T47D (cell line): ENCODE results near the gene AQP2.

Experiments used
- DNase-seq, 2 experiments: peaks; one replicate each; pipeline versions ENCODE4 v3.0.0 to v3.0.0-alpha.2; 2011 to 2012; ENCODE audit warnings: low read depth in 1 of 2, low spot score in 1 of 2
- JUND ChIP-seq: IDR thresholded peaks from 2 replicates; pipeline ENCODE4 v1.6.1; 2012; ENCODE audit warnings: low read depth
- in situ Hi-C: cut with HindIII; loops from 2 replicates; pipeline ENCODE4 v1.10.0; 2016; ENCODE audit warnings: low sequenced_read_pairs, low pct_unique_long_range_greater_than_20kb

The AQP2 gene

GRCh38 chr12:49948866-49949845 is 1.4 kb upstream of the AQP2 start:
- no peak for TF ChIP-seq JUND
- no peak for DNase-seq
- in situ Hi-C loops = no loop called here

- no peak for TF ChIP-seq JUND
- in situ Hi-C loops = no loop called here
- DNase-seq = no peak
These were observed 671 bp upstream of the AQP2 start for GRCh38 chr12:49949866-49950265.

GRCh38 chr12:49951411-49952240 is 1.1 kb downstream of the AQP2 start:
- in situ Hi-C loops = no loop called here
- DNase-seq = no peak
- no peak for TF ChIP-seq JUND

GRCh38 chr12:49952391-49953055 is 2.0 kb downstream of the AQP2 start:
- TF ChIP-seq JUND = no peak
- in situ Hi-C loops = no loop called here
- no peak for DNase-seq

- in situ Hi-C loops = no loop called here
- no peak for TF ChIP-seq JUND
These were observed 2.6 kb downstream of the AQP2 start for GRCh38 chr12:49953151-49953550.

GRCh38 chr12:49953961-49954846 is 3.7 kb downstream of the AQP2 start:
- no peak for DNase-seq
- in situ Hi-C loops = no loop called here
- no peak for TF ChIP-seq JUND

More at GRCh38 chr12:49953151-49953550, 2.6 kb downstream of the AQP2 start:
- no peak for DNase-seq

GRCh38 chr12:49954863-49955830 is 4.6 kb downstream of the AQP2 start:
- in situ Hi-C loops = no loop called here
- no peak for TF ChIP-seq JUND
- DNase-seq = no peak

GRCh38 chr12:49955899-49956662 is 5.5 kb downstream of the AQP2 start:
- in situ Hi-C loops = no loop called here
- no peak for TF ChIP-seq JUND
- DNase-seq = no peak

GRCh38 chr12:49956663-49957569 is 6.4 kb downstream of the AQP2 start:
- in situ Hi-C loops = no loop called here
- DNase-seq = no peak
- TF ChIP-seq JUND = no peak
